ENCODE results near the gene POC1A. TPM values are rescaled to one million over a fixed set of nuclear protein-coding genes. Genes with fewer than 3 reads are reported as not detected.

POC1A gene
- total and polyA plus RNA-seq, 10 donors = 1.6 to 4.4 (median 2.9) TPM

DNA sequence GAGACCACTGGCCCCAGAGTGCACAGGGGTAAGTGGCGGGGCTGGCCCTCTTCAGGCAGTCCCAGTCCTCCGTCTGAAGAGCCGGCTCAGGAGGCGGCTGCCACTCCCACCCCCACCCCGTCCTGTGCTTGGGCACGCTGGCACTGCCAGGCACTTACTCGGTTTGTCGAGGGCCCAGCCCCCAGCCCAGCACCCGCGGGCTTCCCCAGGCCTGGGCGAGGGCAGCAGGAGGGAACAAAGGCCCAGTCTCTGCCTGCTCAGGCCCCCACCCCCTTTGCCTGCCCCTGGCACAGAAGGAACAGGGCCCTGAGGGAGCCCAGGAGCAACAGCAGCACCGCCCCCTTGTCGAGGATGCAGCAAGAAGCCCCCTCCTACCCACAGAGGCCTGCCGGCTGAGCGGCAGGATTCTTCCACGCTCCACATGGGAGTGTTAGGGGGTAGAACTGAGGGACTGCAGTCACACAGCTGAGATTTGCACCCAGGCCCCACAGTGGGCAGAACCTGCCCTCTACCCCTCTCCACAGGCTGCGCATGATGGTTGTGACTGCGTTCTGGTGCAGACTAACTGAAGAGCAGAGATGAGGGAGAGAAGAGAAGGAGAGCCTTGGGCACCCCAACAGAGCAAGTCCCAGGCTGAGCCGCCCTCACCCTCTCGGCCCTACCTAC is 106.8 kb downstream of the POC1A start:
- Histone ChIP-seq H3K9me3 (no peaks in the 10 kb centered on the region), H3K4me3 (no peak overlapping the region), H3K27ac (peak overlapping the region; percentile 20 to 78 (median 66)), H3K36me3 (peaks cover 3 to 51% (median 29%) of the 10 kb centered on the region in 6 donors), H3K4me1 (peaks cover 44 to 66% (median 63%) of the 10 kb centered on the region in 6 donors), H3K27me3 (replicated peaks in 1 of 7) (no peaks in the 10 kb centered on the region)
- peak in 1 of 3 donors; percentile 24 for TF ChIP-seq POLR2AphosphoS5 (IDR thresholded peaks at IDR 0.05)
- no peak for TF ChIP-seq CTCF (IDR thresholded peaks at IDR 0.05 in 8 of 11, conservative IDR thresholded peaks at IDR 0.05 in 3 of 11)
- TF ChIP-seq POLR2A (IDR thresholded peaks at IDR 0.05) = no peak
- 78 to 100% (median 84%) methylated on average over 2 to 20 of the region's 20 CpGs for WGBS, 5 donors
- DNase-seq = no peak
- intact Hi-C loops (cut with DNase I; ENCODE audit: low total_unique reads) = no loop called here

DNA sequence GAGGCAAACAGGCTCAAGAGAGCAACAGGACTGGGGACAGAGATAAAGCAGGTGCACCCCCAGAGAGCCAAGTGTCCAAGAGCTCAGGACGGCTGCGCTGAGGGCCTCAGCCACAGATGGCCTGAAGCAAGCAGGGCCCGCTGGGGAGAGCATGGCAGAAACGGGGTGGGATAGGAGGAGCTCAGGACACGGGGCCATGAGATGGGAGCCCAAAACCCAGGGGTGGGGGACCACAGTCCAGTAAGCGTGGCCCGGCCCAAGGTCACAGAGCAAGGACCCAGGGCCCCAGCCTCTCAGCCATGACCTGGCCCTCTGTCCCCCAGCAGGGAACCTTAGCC is 107.4 kb downstream of the POC1A start:
- Histone ChIP-seq H3K4me1 (peaks cover 38 to 61% (median 58%) of the 10 kb centered on the region in 6 donors), H3K27ac (peak overlapping the region in 7 of 8 donors; percentile 39 to 78 (median 67)), H3K9me3 (no peaks in the 10 kb centered on the region), H3K36me3 (peaks cover 3 to 46% (median 29%) of the 10 kb centered on the region in 6 donors), H3K4me3 (no peak overlapping the region), H3K27me3 (replicated peaks in 1 of 7) (no peaks in the 10 kb centered on the region)
- 74 to 83% (median 78%) methylated on average over 7 of the region's 7 CpGs for WGBS, 5 donors
- TF ChIP-seq POLR2AphosphoS5 (IDR thresholded peaks at IDR 0.05) (peak in 1 of 3 donors; percentile 17), CTCF (IDR thresholded peaks at IDR 0.05 in 8 of 11, conservative IDR thresholded peaks at IDR 0.05 in 3 of 11) (no peak)
- intact Hi-C loops (cut with DNase I; ENCODE audit: low total_unique reads) = no loop called here
- DNase-seq = no peak

DNA sequence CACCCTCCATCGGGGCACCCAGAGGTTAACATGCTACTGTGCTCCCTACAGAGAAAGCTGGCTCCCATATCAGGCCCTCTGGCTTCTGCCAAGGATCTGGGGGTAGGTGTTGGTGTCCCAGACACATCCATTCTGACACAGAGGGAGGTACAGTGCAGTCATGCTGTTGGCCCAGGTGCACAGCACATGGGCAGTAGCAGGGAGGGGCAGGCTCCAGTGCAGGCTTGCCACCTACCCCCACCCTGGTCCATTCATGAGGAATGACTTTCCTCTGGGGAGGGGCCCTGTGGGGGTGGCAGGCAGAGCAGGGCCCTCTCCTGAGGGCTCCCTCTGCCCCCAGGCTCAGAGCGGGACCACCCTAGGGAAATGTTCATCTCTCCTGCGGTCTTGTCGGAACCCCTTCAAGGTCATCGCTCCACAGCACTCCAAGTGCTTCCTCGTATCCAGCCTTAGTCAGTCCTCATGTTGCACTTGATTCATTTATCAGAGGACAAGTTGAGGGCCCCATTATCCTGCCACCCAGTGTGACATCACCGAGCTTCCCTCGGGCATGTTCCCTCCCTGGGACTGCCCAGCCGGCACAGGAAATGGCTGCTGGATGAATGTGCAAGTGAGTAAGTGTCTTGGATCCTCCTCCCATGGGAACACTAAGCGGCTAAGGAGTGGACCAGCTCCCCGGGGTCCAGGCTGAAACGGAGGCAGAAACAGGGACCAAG is 107.9 kb downstream of the POC1A start:
- 68 to 82% (median 76%) methylated on average over 11 to 12 of the region's 12 CpGs for WGBS, 5 donors
- Histone ChIP-seq H3K4me1 (peaks cover 33 to 61% (median 52%) of the 10 kb centered on the region in 6 donors), H3K4me3 (no peak overlapping the region), H3K27me3 (replicated peaks in 1 of 7) (no peaks in the 10 kb centered on the region), H3K9me3 (no peaks in the 10 kb centered on the region), H3K27ac (peak overlapping the region in 7 of 8 donors; percentile 39 to 78 (median 67)), H3K36me3 (peaks cover 3 to 41% (median 29%) of the 10 kb centered on the region in 6 donors)
- TF ChIP-seq POLR2AphosphoS5 (IDR thresholded peaks at IDR 0.05) = peak in 2 of 3 donors; percentile 45 to 55
- TF ChIP-seq CTCF (IDR thresholded peaks at IDR 0.05 in 8 of 11, conservative IDR thresholded peaks at IDR 0.05 in 3 of 11) = no peak
- intact Hi-C loops (cut with DNase I; ENCODE audit: low total_unique reads) = no loop called here
- DNase-seq = no peak
